Kidney (tissue), 14 donors: ENCODE data around the gene CEP70. TPM values are rescaled to one million over a fixed set of nuclear protein-coding genes. Genes with fewer than 3 reads are reported as not detected.

Source experiments
- DNase-seq, 5 donors: peaks; one replicate each; pipeline ENCODE4 v3.0.0-alpha.2; 2013 to 2020
- FAIRE-seq: peaks from 2 replicates; lab custom pipeline; 2012; peaks lifted over from hg19 to GRCh38; lab: Jason Lieb, UNC
- H3K27ac ChIP-seq, 2 donors: one replicate each; pipeline ENCODE4 v1.7.0; 2013; ENCODE audit warnings: low read depth in 2 of 2, low read length in 2 of 2, inconsistent platforms in 1 of 2
- H3K27me3 ChIP-seq: one replicate; pipeline ENCODE4 v1.7.1; 2013; ENCODE audit warnings: low read length, inconsistent platforms; ENCODE audit not compliant: control insufficient read depth, insufficient read depth
- H3K36me3 ChIP-seq, 3 donors: one replicate each; pipeline versions ENCODE4 v1.7.0 to v1.7.1; 2013; ENCODE audit warnings: low read length in 3 of 3, control low read depth in 1 of 3, inconsistent platforms in 1 of 3; ENCODE audit not compliant: insufficient read depth in 3 of 3, control insufficient read depth in 2 of 3
- H3K4me1 ChIP-seq, 3 donors: one replicate each; pipeline versions ENCODE4 v1.7.0 to v1.7.1; 2013; ENCODE audit warnings: low read length in 3 of 3, inconsistent platforms in 1 of 3, low read depth in 1 of 3; ENCODE audit not compliant: control insufficient read depth in 2 of 3, insufficient read depth in 2 of 3
- H3K4me3 ChIP-seq, 3 donors: one replicate each; pipeline versions ENCODE4 v1.7.0 to v1.8.1; 2013; ENCODE audit warnings: low read length in 3 of 3, control low read depth in 1 of 3, inconsistent platforms in 1 of 3
- H3K9ac ChIP-seq, 3 donors: one replicate each; pipeline versions ENCODE4 v1.7.0 to v1.7.1; 2013; ENCODE audit warnings: low read length in 3 of 3, control low read depth in 1 of 3, inconsistent platforms in 1 of 3
- H3K9me3 ChIP-seq, 3 donors: one replicate each; pipeline versions ENCODE4 v1.7.0 to v1.7.1; 2013; ENCODE audit warnings: low read length in 3 of 3, control low read depth in 1 of 3, inconsistent platforms in 1 of 3; ENCODE audit not compliant: control insufficient read depth in 2 of 3, insufficient read depth in 1 of 3
- intact Hi-C: fragments of 100-400 bp; cut with DNase I; formaldehyde crosslinking; loops from one replicate; pipeline ENCODE4 v1.11.1; 2022
- polyA plus RNA-seq: library from polyadenylated mRNA; stranded (reverse); fragments of 350-450 nt; fragmentation: Illumina TruSeq; extraction: RNeasy Lipid Tissue Mini Kit (QIAGEN cat#74804); gene quantifications from one replicate; pipeline ENCODE4 v1.2.3, GENCODE V29; 2014; ENCODE audit warnings: low read depth, low replicate concordance; ENCODE audit not compliant: insufficient read depth
- total RNA-seq: library from RNA; stranded (reverse); fragmentation: NEBNext Ultra II Directional; extraction: Animal tissue kit (Norgen Biotek cat#: 25700); gene quantifications from one replicate; pipeline ENCODE4 v1.2.1, GENCODE V29; 2021
- TF ChIP-seq, protein P1 (sequence below): IDR thresholded peaks from 3 replicates; pipeline ENCODE4 v1.5.1; 2012; ENCODE audit warnings: mild to moderate bottlenecking, moderate library complexity, borderline replicate concordance; ENCODE audit not compliant: insufficient read depth; ENCODE audit errors: extremely low read depth
- donor health status: control.
- donor health status: control.
- donor health status: control.
- donor health status: control.
- donor health status: control.
- donor health status: DM: yes; HTN: yes; CAD: no.
- donor health status: Normal renal cell carcinoma (clear cell type).

The CEP70 gene
- total and polyA plus RNA-seq, 2 donors from 2014 or later: 22.6 to 64.3 TPM

DNA sequence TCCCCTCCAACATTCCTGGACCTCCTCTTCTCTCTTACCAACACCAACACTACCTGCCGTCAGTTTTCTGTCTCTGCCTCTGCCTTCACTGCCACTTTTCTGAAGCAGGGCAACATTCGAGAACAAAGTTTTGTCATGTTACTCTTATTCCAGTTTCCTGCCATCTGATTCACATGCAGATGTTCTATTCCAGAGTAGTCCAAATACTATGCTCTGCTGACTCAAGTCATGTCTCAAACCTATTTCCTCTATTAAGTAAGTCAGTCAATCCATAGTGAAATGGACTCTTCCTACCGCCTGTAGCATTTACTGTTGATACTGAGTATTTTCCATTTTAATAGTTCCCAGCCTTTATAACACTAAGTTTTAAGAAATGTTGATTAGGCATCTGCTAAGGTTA lies 116.3 kb downstream of the CEP70 start:
- H3K9me3 ChIP-seq: no peaks in the 10 kb centered on the region
- TF ChIP-seq, protein P1, sequence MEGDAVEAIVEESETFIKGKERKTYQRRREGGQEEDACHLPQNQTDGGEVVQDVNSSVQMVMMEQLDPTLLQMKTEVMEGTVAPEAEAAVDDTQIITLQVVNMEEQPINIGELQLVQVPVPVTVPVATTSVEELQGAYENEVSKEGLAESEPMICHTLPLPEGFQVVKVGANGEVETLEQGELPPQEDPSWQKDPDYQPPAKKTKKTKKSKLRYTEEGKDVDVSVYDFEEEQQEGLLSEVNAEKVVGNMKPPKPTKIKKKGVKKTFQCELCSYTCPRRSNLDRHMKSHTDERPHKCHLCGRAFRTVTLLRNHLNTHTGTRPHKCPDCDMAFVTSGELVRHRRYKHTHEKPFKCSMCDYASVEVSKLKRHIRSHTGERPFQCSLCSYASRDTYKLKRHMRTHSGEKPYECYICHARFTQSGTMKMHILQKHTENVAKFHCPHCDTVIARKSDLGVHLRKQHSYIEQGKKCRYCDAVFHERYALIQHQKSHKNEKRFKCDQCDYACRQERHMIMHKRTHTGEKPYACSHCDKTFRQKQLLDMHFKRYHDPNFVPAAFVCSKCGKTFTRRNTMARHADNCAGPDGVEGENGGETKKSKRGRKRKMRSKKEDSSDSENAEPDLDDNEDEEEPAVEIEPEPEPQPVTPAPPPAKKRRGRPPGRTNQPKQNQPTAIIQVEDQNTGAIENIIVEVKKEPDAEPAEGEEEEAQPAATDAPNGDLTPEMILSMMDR: no peak
- no peak overlapping the region for H3K9ac ChIP-seq
- intact Hi-C loops: no loop called here
- H3K27me3 ChIP-seq: no peaks in the 10 kb centered on the region
- FAIRE-seq (no peak), DNase-seq (no peak)
- H3K36me3 ChIP-seq: no peaks in the 10 kb centered on the region
- H3K4me3 ChIP-seq: no peak overlapping the region
- no peak overlapping the region for H3K27ac ChIP-seq
- H3K4me1 ChIP-seq: no peaks in the 10 kb centered on the region

GRCh38 chr3:138477120-138477519 lies 116.9 kb downstream of the CEP70 start:
- H3K4me3 ChIP-seq: no peak overlapping the region
- no peaks in the 10 kb centered on the region for H3K36me3 ChIP-seq
- DNase-seq (no peak), FAIRE-seq (no peak)
- no peaks in the 10 kb centered on the region for H3K9me3 ChIP-seq
- no peaks in the 10 kb centered on the region for H3K4me1 ChIP-seq
- intact Hi-C loops: no loop called here
- no peaks in the 10 kb centered on the region for H3K27me3 ChIP-seq
- no peak overlapping the region for H3K9ac ChIP-seq
- no peak overlapping the region for H3K27ac ChIP-seq
- TF ChIP-seq, protein P1: no peak

DNA sequence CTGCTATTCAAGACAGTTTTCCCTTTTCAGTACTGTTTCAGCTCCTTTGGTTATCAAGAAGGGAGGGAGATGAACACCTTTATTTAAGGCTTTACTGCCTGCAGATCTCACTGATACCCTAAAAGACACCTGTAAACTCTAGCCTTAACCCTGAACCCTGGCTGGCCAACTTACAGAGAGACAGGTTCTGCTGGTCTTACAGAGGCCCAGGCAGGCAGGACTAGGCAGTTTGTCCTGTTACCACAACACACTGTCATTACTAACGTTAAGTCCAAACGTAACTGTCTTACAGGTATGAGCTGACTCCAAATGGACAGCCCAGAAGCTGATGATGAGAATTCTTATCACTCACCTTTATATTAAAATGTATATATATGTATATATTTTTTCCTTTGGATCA lies 117.5 kb downstream of the CEP70 start:
- Histone ChIP-seq H3K4me1 (no peaks in the 10 kb centered on the region), H3K9ac (no peak overlapping the region), H3K4me3 (no peak overlapping the region), H3K36me3 (no peaks in the 10 kb centered on the region), H3K9me3 (no peaks in the 10 kb centered on the region), H3K27ac (no peak overlapping the region), H3K27me3 (no peaks in the 10 kb centered on the region)
- DNase-seq: no peak
- intact Hi-C loops: no loop called here
- FAIRE-seq: no peak
- TF ChIP-seq, protein P1: no peak

DNA sequence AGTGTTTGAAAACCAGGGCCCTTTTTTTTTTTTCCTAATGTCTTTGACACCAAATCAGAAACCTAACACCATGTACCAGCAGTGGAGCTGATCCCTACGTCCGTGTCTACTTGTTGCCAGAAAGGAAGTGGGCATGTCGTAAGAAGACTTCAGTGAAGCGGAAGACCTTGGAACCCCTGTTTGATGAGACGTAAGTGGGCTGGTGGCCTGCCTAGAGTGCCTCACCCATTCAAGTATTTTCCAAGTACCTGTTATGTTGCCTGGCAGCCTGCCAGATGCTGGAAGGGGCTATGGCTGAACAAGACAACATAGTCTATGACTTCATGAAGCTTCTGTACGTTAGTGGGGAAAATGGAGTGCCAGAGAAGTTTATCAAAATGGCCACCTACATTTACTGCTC lies 119.9 kb downstream of the CEP70 start:
- DNase-seq (no peak), FAIRE-seq (no peak)
- no peaks in the 10 kb centered on the region for H3K4me1 ChIP-seq
- intact Hi-C loops: no loop called here
- H3K9ac ChIP-seq: no peak overlapping the region
- no peaks in the 10 kb centered on the region for H3K36me3 ChIP-seq
- TF ChIP-seq, protein P1: no peak
- no peak overlapping the region for H3K4me3 ChIP-seq
- no peaks in the 10 kb centered on the region for H3K9me3 ChIP-seq
- H3K27me3 ChIP-seq: no peaks in the 10 kb centered on the region
- H3K27ac ChIP-seq: no peak overlapping the region
